HEK293 (cell line): ENCODE measurements around the gene CYP26A1.

Experiments
- ZNF24 ChIP-seq: fragments of 450-650 bp; formaldehyde crosslinking; IDR thresholded peaks from 2 replicates; pipeline ENCODE4 v1.5.1; 2016; ENCODE audit warnings: missing biosample characterization, missing genetic modification characterization
- ZNF433 ChIP-seq: fragments of 450-650 bp; formaldehyde crosslinking; IDR thresholded peaks from 2 replicates; pipeline ENCODE4 v1.5.1; 2016; ENCODE audit warnings: missing biosample characterization, missing genetic modification characterization, low read depth
- ZNF561 ChIP-seq: fragments of 450-650 bp; IDR thresholded peaks from 2 replicates; pipeline ENCODE4 v1.5.1; 2018; ENCODE audit warnings: missing biosample characterization, missing genetic modification characterization, borderline replicate concordance
- TF ChIP-seq, protein P1 (sequence below): fragments of 450-650 bp; formaldehyde crosslinking; IDR thresholded peaks from 2 replicates; pipeline ENCODE4 v1.5.1; 2016; ENCODE audit warnings: missing biosample characterization, missing genetic modification characterization
- TF ChIP-seq, protein P2 (sequence below): sonication (generic); formaldehyde crosslinking; IDR thresholded peaks from 2 replicates; pipeline ENCODE4 v1.8.1; 2022; ENCODE audit warnings: mild to moderate bottlenecking, moderate library complexity, missing genetic modification reagents
- TF ChIP-seq, protein P3 (sequence below): fragments of 450-650 bp; formaldehyde crosslinking; IDR thresholded peaks from 2 replicates; pipeline ENCODE4 v1.5.1; 2016; ENCODE audit warnings: missing biosample characterization, missing genetic modification characterization

DNA sequence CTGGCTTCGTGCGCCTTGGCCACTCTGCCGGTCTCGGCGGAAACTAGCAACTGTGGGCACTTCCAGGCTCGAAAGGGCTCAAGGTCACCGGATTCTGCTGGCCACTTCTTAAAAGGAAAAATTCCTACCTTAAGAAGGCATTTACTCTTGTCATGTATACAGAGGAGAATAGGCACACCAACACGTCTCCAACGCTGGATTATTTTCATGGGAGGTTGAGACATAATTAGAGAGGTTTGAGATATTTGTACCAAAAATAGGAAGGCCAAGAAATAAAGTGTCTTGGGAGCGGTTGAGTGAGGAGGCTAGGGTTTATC, 4.5 kb upstream of the CYP26A1 start:
- TF ChIP-seq, protein P1, sequence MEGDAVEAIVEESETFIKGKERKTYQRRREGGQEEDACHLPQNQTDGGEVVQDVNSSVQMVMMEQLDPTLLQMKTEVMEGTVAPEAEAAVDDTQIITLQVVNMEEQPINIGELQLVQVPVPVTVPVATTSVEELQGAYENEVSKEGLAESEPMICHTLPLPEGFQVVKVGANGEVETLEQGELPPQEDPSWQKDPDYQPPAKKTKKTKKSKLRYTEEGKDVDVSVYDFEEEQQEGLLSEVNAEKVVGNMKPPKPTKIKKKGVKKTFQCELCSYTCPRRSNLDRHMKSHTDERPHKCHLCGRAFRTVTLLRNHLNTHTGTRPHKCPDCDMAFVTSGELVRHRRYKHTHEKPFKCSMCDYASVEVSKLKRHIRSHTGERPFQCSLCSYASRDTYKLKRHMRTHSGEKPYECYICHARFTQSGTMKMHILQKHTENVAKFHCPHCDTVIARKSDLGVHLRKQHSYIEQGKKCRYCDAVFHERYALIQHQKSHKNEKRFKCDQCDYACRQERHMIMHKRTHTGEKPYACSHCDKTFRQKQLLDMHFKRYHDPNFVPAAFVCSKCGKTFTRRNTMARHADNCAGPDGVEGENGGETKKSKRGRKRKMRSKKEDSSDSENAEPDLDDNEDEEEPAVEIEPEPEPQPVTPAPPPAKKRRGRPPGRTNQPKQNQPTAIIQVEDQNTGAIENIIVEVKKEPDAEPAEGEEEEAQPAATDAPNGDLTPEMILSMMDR, result no peak
- TF ChIP-seq, protein P2, sequence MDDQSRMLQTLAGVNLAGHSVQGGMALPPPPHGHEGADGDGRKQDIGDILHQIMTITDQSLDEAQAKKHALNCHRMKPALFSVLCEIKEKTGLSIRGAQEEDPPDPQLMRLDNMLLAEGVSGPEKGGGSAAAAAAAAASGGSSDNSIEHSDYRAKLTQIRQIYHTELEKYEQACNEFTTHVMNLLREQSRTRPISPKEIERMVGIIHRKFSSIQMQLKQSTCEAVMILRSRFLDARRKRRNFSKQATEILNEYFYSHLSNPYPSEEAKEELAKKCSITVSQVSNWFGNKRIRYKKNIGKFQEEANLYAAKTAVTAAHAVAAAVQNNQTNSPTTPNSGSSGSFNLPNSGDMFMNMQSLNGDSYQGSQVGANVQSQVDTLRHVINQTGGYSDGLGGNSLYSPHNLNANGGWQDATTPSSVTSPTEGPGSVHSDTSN (CRISPR knock-in tag), result no peak
- TF ChIP-seq, protein P3, sequence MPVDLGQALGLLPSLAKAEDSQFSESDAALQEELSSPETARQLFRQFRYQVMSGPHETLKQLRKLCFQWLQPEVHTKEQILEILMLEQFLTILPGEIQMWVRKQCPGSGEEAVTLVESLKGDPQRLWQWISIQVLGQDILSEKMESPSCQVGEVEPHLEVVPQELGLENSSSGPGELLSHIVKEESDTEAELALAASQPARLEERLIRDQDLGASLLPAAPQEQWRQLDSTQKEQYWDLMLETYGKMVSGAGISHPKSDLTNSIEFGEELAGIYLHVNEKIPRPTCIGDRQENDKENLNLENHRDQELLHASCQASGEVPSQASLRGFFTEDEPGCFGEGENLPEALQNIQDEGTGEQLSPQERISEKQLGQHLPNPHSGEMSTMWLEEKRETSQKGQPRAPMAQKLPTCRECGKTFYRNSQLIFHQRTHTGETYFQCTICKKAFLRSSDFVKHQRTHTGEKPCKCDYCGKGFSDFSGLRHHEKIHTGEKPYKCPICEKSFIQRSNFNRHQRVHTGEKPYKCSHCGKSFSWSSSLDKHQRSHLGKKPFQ (tag by site-specific recombination), result no peak
- TF ChIP-seq ZNF24 (tag by site-specific recombination) (no peak), ZNF433 (tag by site-specific recombination) (no peak), ZNF561 (tag by site-specific recombination) (no peak)
